Stimulated activated CD4-positive, alpha-beta T cell treated with anti-CD3 and anti-CD28 coated beads, Interleukin-12 subunit alpha, Interleukin-12 subunit beta, amount 100 ng/mL, for 48 hours (primary cell): ENCODE results near the gene FBXO2.

Experiments
- DNase-seq, 3 donors: peaks; one replicate each; pipeline ENCODE4 v3.0.0-alpha.2; 2020; ENCODE audit warnings: low read depth in 2 of 3, low spot score in 1 of 3

FBXO2 gene

DNA sequence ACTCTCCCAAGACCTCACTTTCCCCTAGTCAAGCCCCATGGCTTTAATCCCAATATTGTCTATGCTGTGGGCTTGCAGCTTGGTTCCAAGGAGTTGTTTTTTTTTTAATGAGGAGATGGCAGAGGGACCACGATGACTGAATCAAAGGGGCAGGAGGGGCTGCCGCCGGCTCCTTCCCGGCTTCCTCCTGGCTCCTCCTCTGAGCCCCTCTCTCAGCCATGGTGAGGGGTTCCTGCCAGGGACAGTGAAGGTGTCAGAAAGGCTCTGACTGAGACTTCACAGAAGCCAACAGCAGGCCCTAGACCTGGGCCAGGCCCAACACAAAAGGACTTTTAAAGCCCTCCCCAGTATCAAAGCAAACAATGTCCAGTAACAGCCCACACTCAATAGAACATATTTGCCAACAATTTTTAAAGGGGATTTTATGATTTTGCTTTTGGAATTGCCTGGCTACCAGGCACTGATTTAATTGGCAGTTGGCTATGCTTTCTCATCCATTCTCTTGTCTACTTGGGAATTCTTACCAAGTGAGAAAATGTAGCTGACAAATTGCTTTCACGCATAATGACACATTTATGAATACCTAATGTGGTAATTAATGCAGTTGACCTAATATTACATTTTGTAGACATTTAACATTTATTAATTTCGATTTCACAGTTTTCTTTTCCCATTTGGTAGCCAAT, 54.2 kb downstream of the FBXO2 start:
- DNase-seq: no peak

GRCh38 chr1:11598461-11598860, 55.8 kb downstream of the FBXO2 start:
- no peak for DNase-seq
